ENCODE measurements around the gene STIL. TPM values are rescaled to one million over a fixed set of nuclear protein-coding genes. Genes with fewer than 3 reads are reported as not detected.

The STIL gene
- polyA plus RNA-seq, 1 donor (not counting 4 experiments of a cell fraction or from before 2014, with no cell fraction given), result 10.5 TPM

DNA sequence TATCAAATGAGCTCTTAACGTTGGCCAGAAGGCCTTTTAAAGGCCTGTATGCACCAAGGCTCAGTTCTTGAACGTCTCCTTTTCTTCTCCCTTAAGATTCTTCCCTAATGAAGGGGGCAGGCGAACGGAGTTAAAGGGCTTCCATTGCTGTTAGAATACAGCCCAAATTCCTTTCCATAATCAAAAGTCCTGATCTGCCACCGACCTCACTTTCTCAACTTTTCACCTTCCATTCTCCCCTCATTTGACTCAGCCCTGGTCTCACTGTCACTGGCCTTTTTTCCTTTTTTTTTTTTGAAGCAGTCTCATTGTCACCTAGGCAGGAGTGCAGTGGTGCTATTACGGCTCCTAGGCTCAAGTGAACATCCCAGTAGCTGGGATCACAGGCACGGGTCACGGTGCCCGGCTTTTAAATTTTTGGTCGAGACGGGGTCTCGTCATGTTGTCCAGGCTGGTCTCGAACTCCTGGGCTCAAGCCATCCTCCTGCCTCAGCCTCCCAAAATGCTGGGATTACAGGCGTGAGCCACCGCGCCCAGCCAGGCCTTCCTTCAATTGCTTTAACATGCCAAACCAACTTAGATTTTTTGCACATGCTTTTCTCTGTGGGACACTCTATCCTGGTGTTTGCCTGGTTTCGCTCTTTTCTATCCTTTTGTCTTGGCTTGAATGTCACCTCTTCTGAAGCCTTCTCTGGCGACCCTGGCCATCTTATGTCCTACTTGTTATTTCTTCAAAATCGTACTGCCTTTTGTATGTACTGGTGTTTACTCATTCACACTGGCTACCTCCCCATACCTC is 19.0 kb upstream of the STIL start:
- FAIRE-seq (peak; percentile 79), DNase-seq (ENCODE audit: low read depth, low spot score) (no peak)
- peak overlapping the region; percentile 57 for H2AFZ ChIP-seq (ENCODE audit: control insufficient read depth, low read length)
- no peaks in the 10 kb centered on the region for H3K27me3 ChIP-seq (ENCODE audit: control insufficient read depth, extremely low read depth, insufficient read depth, low read length)
- no peaks in the 10 kb centered on the region for H3K9me3 ChIP-seq (ENCODE audit: control insufficient read depth, low read depth, low read length)
- peaks cover 12% of the 10 kb centered on the region for H3K4me1 ChIP-seq (ENCODE audit: control insufficient read depth, extremely low read depth, insufficient read depth, low read length)
- no peak for TF ChIP-seq CTCF (optimal IDR thresholded peaks at IDR 0.05 in 1 of 3, IDR thresholded peaks at IDR 0.05 in 1 of 3, conservative IDR thresholded peaks at IDR 0.05 in 1 of 3; ENCODE audit: extremely low read depth in 1 of 3, insufficient read depth in 2 of 3, low read length in 3 of 3)
- no peak for TF ChIP-seq EZH2 (IDR thresholded peaks at IDR 0.05; ENCODE audit: low read length)
- peak overlapping the region; percentile 87 for H3K9ac ChIP-seq (ENCODE audit: control insufficient read depth, extremely low read depth, insufficient read depth, low read length)
- H3K4me2 ChIP-seq (ENCODE audit: control insufficient read depth, extremely low read depth, insufficient read depth, low read depth, low read length), result peak overlapping the region; percentile 59
- dilution Hi-C loops (cut with MboI; ENCODE audit: extremely low pct_ligation_motif_present, low sequenced_read_pairs), result no loop called here
- peaks cover 2% of the 10 kb centered on the region for H3K9me1 ChIP-seq (ENCODE audit: control insufficient read depth, extremely low read depth, insufficient read depth, low read length)
- H3K4me3 ChIP-seq (ENCODE audit: control insufficient read depth in 2 of 3, extremely low read depth in 1 of 3, insufficient read depth in 2 of 3, low read depth in 1 of 3, low read length in 3 of 3), result peak overlapping the region; percentile 79 to 92 (median 85)
- H3K36me3 ChIP-seq (ENCODE audit: control insufficient read depth in 2 of 2, extremely low read depth in 1 of 2, insufficient read depth in 2 of 2, low read length in 2 of 2), result peaks cover 0 to 3% of the 10 kb centered on the region in 2 experiments
- no peaks in the 10 kb centered on the region for H4K20me1 ChIP-seq (ENCODE audit: control insufficient read depth, extremely low read depth, insufficient read depth, low read length)
- H3K79me2 ChIP-seq (ENCODE audit: control insufficient read depth, insufficient read depth, low read length), result peaks cover 34% of the 10 kb centered on the region
- peak overlapping the region; percentile 71 for H3K27ac ChIP-seq (ENCODE audit: control insufficient read depth, insufficient read depth, low read length)

GRCh38 chr1:47331875-47332274 is 17.9 kb upstream of the STIL start:
- DNase-seq (ENCODE audit: low read depth, low spot score) (no peak), FAIRE-seq (no peak)
- peaks cover 27% of the 10 kb centered on the region for H3K79me2 ChIP-seq (ENCODE audit: control insufficient read depth, insufficient read depth, low read length)
- H2AFZ ChIP-seq (ENCODE audit: control insufficient read depth, low read length), result no peak overlapping the region
- dilution Hi-C loops (cut with MboI; ENCODE audit: extremely low pct_ligation_motif_present, low sequenced_read_pairs), result no loop called here
- peaks cover 2% of the 10 kb centered on the region for H3K9me1 ChIP-seq (ENCODE audit: control insufficient read depth, extremely low read depth, insufficient read depth, low read length)
- H4K20me1 ChIP-seq (ENCODE audit: control insufficient read depth, extremely low read depth, insufficient read depth, low read length), result no peaks in the 10 kb centered on the region
- TF ChIP-seq CTCF (optimal IDR thresholded peaks at IDR 0.05 in 1 of 3, IDR thresholded peaks at IDR 0.05 in 1 of 3, conservative IDR thresholded peaks at IDR 0.05 in 1 of 3; ENCODE audit: extremely low read depth in 1 of 3, insufficient read depth in 2 of 3, low read length in 3 of 3), result no peak
- H3K9ac ChIP-seq (ENCODE audit: control insufficient read depth, extremely low read depth, insufficient read depth, low read length), result no peak overlapping the region
- no peak overlapping the region for H3K27ac ChIP-seq (ENCODE audit: control insufficient read depth, insufficient read depth, low read length)
- H3K36me3 ChIP-seq (ENCODE audit: control insufficient read depth in 2 of 2, extremely low read depth in 1 of 2, insufficient read depth in 2 of 2, low read length in 2 of 2), result peaks cover 0 to 3% of the 10 kb centered on the region in 2 experiments
- H3K4me1 ChIP-seq (ENCODE audit: control insufficient read depth, extremely low read depth, insufficient read depth, low read length), result peaks cover 12% of the 10 kb centered on the region
- no peak overlapping the region for H3K4me3 ChIP-seq (ENCODE audit: control insufficient read depth in 2 of 3, extremely low read depth in 1 of 3, insufficient read depth in 2 of 3, low read depth in 1 of 3, low read length in 3 of 3)
- H3K27me3 ChIP-seq (ENCODE audit: control insufficient read depth, extremely low read depth, insufficient read depth, low read length), result no peaks in the 10 kb centered on the region
- H3K9me3 ChIP-seq (ENCODE audit: control insufficient read depth, low read depth, low read length), result no peaks in the 10 kb centered on the region
- H3K4me2 ChIP-seq (ENCODE audit: control insufficient read depth, extremely low read depth, insufficient read depth, low read depth, low read length), result no peak overlapping the region

Data from keratinocyte (primary cell).